IMR-90 (cell line): ENCODE data around the gene ADCY9. TPM values are rescaled to one million over a fixed set of nuclear protein-coding genes. Genes with fewer than 3 reads are reported as not detected.
A peak's percentile ranks its signal among the peaks of the same experiment; 100 is the strongest.

Source experiments
- ATAC-seq: fragments of 200-7000 bp; cut with Tn5 transposase; 2 replicates; pipeline ENCODE4 v1.9.1; 2020; ENCODE audit warnings: low read depth, mild to moderate bottlenecking, moderate library complexity
- BruUV-seq: library from RNA; stranded (reverse); fragments of 400-500 nt; replicated peaks from 2 replicates; lab custom pipeline; 2021; lab: Mats Ljungman, UMichigan
- CTCF ChIA-PET: fragments of 300-600 bp; formaldehyde crosslinking; extraction: SDS; loops from one replicate; lab custom pipeline; 2021; ENCODE audit warnings: antibody characterized with exemption; lab: Yijun Ruan, JAX
- POLR2A ChIA-PET: fragments of 300-600 bp; sonication (Branson Sonifier 250); formaldehyde crosslinking; loops from one replicate; lab custom pipeline; 2022; ENCODE audit warnings: antibody characterized with exemption; ENCODE audit not compliant: unreplicated experiment; lab: Charles Lee
- DNase-seq: peaks from one replicate; pipeline ENCODE4 v3.0.0; 2013
- H2AFZ ChIP-seq: replicated peaks from 2 replicates; pipeline ENCODE3; 2013; ENCODE audit warnings: low read length, mild to moderate bottlenecking; ENCODE audit not compliant: poor library complexity
- H2AK5ac ChIP-seq: 2 replicates; pipeline ENCODE4 v1.6.1; 2013; ENCODE audit warnings: low read depth, low read length, inconsistent platforms
- H2AK9ac ChIP-seq: replicated peaks from 2 replicates; pipeline ENCODE3; 2013; ENCODE audit warnings: mild to moderate bottlenecking, low read depth, low read length, moderate library complexity; ENCODE audit not compliant: poor library complexity
- H2BK120ac ChIP-seq: 2 replicates; pipeline ENCODE4 v1.6.1; 2013; ENCODE audit warnings: low read depth, low read length, inconsistent platforms
- H2BK15ac ChIP-seq: 3 replicates; pipeline ENCODE4 v1.6.1; 2013; ENCODE audit warnings: low read depth, low read length, inconsistent platforms
- H2BK20ac ChIP-seq: 2 replicates; pipeline ENCODE4 v1.6.1; 2013; ENCODE audit warnings: low read depth, mild to moderate bottlenecking, inconsistent platforms, low read length, moderate library complexity
- H2BK5ac ChIP-seq: 2 replicates; pipeline ENCODE4 v1.6.1; 2013; ENCODE audit warnings: mild to moderate bottlenecking, low read depth, low read length, inconsistent platforms; ENCODE audit not compliant: poor library complexity, severe bottlenecking
- H3K14ac ChIP-seq: replicated peaks from 2 replicates; pipeline ENCODE4 v1.6.1; 2013; ENCODE audit warnings: low read depth, low read length, inconsistent platforms
- H3K18ac ChIP-seq: 2 replicates; pipeline ENCODE4 v1.6.1; 2013; ENCODE audit warnings: low read depth, low read length, control low read depth
- H3K23ac ChIP-seq: 2 replicates; pipeline ENCODE4 v1.6.1; 2013; ENCODE audit warnings: low read depth, low read length, inconsistent platforms
- H3K27ac ChIP-seq: 2 replicates; pipeline ENCODE4 v1.5.1; 2013; ENCODE audit warnings: mild to moderate bottlenecking, control low read depth, low read length; ENCODE audit not compliant: insufficient read depth
- H3K27me3 ChIP-seq: 2 replicates; pipeline ENCODE4 v1.6.1; 2013; ENCODE audit warnings: low read length; ENCODE audit not compliant: control insufficient read depth, insufficient read depth
- H3K36me3 ChIP-seq: 2 replicates; pipeline ENCODE4 v1.6.1; 2013; ENCODE audit warnings: low read length, mixed read lengths; ENCODE audit not compliant: control insufficient read depth, insufficient read depth
- H3K4ac ChIP-seq: 2 replicates; pipeline ENCODE4 v1.6.1; 2013; ENCODE audit warnings: low read depth, low read length, inconsistent platforms
- H3K4me1 ChIP-seq: 2 replicates; pipeline ENCODE4 v1.6.1; 2013; ENCODE audit warnings: low read length, mixed read lengths; ENCODE audit not compliant: control insufficient read depth, insufficient read depth
- H3K4me2 ChIP-seq: 2 replicates; pipeline ENCODE4 v1.6.1; 2013; ENCODE audit warnings: low read depth, mild to moderate bottlenecking, control low read depth, low read length, moderate library complexity
- H3K4me3 ChIP-seq: 2 replicates; pipeline ENCODE4 v1.5.1; 2013; ENCODE audit warnings: low read depth, mild to moderate bottlenecking, control low read depth, low read length, moderate library complexity; ENCODE audit not compliant: insufficient read depth
- H3K56ac ChIP-seq: 2 replicates; pipeline ENCODE4 v1.6.1; 2013; ENCODE audit warnings: low read length, inconsistent platforms; ENCODE audit not compliant: insufficient read depth; ENCODE audit errors: extremely low read depth
- H3K79me1 ChIP-seq, 2 experiments: 2 replicates each; pipeline ENCODE4 v1.6.1; 2013; ENCODE audit warnings: low read length in 2 of 2, inconsistent platforms in 1 of 2, low read depth in 1 of 2
- H3K9ac ChIP-seq: 2 replicates; pipeline ENCODE4 v1.6.1; 2013; ENCODE audit warnings: low read depth, low read length, control low read depth
- H3K9me1 ChIP-seq: 2 replicates; pipeline ENCODE4 v1.6.1; 2013; ENCODE audit warnings: low read length, inconsistent platforms; ENCODE audit not compliant: insufficient read depth
- H3K9me3 ChIP-seq: 2 replicates; pipeline ENCODE4 v1.6.1; 2013; ENCODE audit warnings: low read length; ENCODE audit not compliant: control insufficient read depth, insufficient read depth
- H4K20me1 ChIP-seq: 2 replicates; pipeline ENCODE4 v1.6.1; 2013; ENCODE audit warnings: low read length, inconsistent platforms; ENCODE audit not compliant: insufficient read depth
- H4K5ac ChIP-seq: 2 replicates; pipeline ENCODE4 v1.6.1; 2013; ENCODE audit warnings: mild to moderate bottlenecking, low read depth, low read length, control low read depth
- H4K8ac ChIP-seq, 2 experiments: 2 replicates each; pipeline ENCODE4 v1.6.1; 2013; ENCODE audit warnings: low read depth in 2 of 2, low read length in 2 of 2, control low read depth in 1 of 2, inconsistent platforms in 1 of 2
- H4K91ac ChIP-seq: 2 replicates; pipeline ENCODE4 v1.6.1; 2013; ENCODE audit warnings: low read depth, low read length, inconsistent platforms; ENCODE audit not compliant: insufficient read depth
- BHLHE40 ChIP-seq: fragments of 150-350 bp; IDR thresholded peaks from 2 replicates; pipeline ENCODE4 v1.6.1; 2016; ENCODE audit warnings: mild to moderate bottlenecking, low read depth, low read length
- CTCF ChIP-seq: conservative IDR thresholded peaks from 2 replicates; pipeline ENCODE4 v1.5.1; 2012; ENCODE audit warnings: mild to moderate bottlenecking, low read depth, low read length, improper control_type of control experiment
- ELK1 ChIP-seq: fragments of 150-350 bp; IDR thresholded peaks from 2 replicates; pipeline ENCODE4 v1.6.1; 2016; ENCODE audit warnings: low read depth, mild to moderate bottlenecking, low read length, moderate library complexity, borderline replicate concordance
- FOS ChIP-seq: fragments of 150-350 bp; IDR thresholded peaks from 2 replicates; pipeline ENCODE4 v1.6.1; 2016; ENCODE audit warnings: low read depth, low read length
- MAZ ChIP-seq: IDR thresholded peaks from 2 replicates; pipeline ENCODE4 v1.6.1; 2012; ENCODE audit warnings: low read depth, mild to moderate bottlenecking, low read length, improper control_type of control experiment, moderate library complexity, borderline replicate concordance
- MXI1 ChIP-seq: IDR thresholded peaks from 2 replicates; pipeline ENCODE4 v1.6.1; 2012; ENCODE audit warnings: low read depth, mild to moderate bottlenecking, low read length, moderate library complexity, borderline replicate concordance
- NFE2L2 ChIP-seq: fragments of 150-350 bp; IDR thresholded peaks from 2 replicates; pipeline ENCODE4 v1.6.1; 2016; ENCODE audit warnings: low read depth, mild to moderate bottlenecking, low read length
- POLR2A ChIP-seq: IDR thresholded peaks from 2 replicates; pipeline ENCODE4 v1.6.1; 2012; ENCODE audit warnings: mild to moderate bottlenecking, low read depth, low read length
- SMC3 ChIP-seq: fragments of 150-350 bp; IDR thresholded peaks from 2 replicates; pipeline ENCODE4 v1.6.1; 2016; ENCODE audit warnings: low read depth, mild to moderate bottlenecking, antibody characterized with exemption, low read length, moderate library complexity
- WGBS, 2 experiments: methylation state at CpG; one replicate each; pipeline versions ENCODE4 v1.1.5 to v1.1.7; 2013; ENCODE audit warnings: missing lambda C conversion rate in 2 of 2; ENCODE audit not compliant: insufficient read length in 1 of 2; ENCODE audit errors: extremely low coverage in 2 of 2; 5-methylcytosine and 5-hydroxymethylcytosine counted together
- dilution Hi-C: fragments of 300-500 bp; cut with HindIII; formaldehyde crosslinking; loops from one replicate; pipeline ENCODE4 v1.14.3; 2018; ENCODE audit warnings: low sequenced_read_pairs; ENCODE audit not compliant: unreplicated experiment
- in situ Hi-C: fragments of 300-500 bp; cut with MboI; formaldehyde crosslinking; loops from 3 replicates; pipeline ENCODE4 v1.14.3; 2019; ENCODE audit warnings: low sequenced_read_pairs, inconsistent platforms, mixed read lengths
- intact Hi-C: fragments of 100-400 bp; cut with micrococcal nuclease; formaldehyde crosslinking; loops from 2 replicates; pipeline ENCODE4 v1.10.0; 2022
- polyA plus RNA-seq, 3 experiments: library from polyadenylated mRNA; depleted of rRNA; stranded (reverse); fragments of >200 nt; gene quantifications; 2 replicates each; pipeline ENCODE4 v1.2.3, GENCODE V29; 2012; ENCODE audit warnings: low replicate concordance in 1 of 3
- total RNA-seq: library from RNA; depleted of rRNA; stranded (reverse); fragments of >200 nt; gene quantifications from 2 replicates; pipeline ENCODE4 v1.2.3, GENCODE V29; 2012

The ADCY9 gene
- total and polyA plus RNA-seq, 2 of the 4 experiments (the other 2 are of a cell fraction): 5.4 to 12.5 TPM

GRCh38 chr16:4106516-4106915, 9.7 kb downstream of the ADCY9 start:
- peaks cover 47% of the 10 kb centered on the region; the same call in 1 of the 2 replicates for H4K20me1 ChIP-seq
- no peak overlapping the region for H3K4me2 ChIP-seq
- no peak overlapping the region for H3K18ac ChIP-seq
- H3K23ac ChIP-seq: 0 out of 2 replicates have a peak overlapping the region, but pooled peaks have one; percentile 44
- ChIA-PET POLR2A (no interaction called here), CTCF (no interaction called here)
- no peak for DNase-seq
- no peak overlapping the region for H4K5ac ChIP-seq
- no peak overlapping the region for H3K4me3 ChIP-seq
- H3K9ac ChIP-seq: no peak overlapping the region
- TF ChIP-seq CTCF (no peak), FOS (no peak), ELK1 (no peak), POLR2A (no peak), BHLHE40 (no peak), MXI1 (no peak), NFE2L2 (no peak), SMC3 (no peak), MAZ (no peak)
- BruUV-seq: no TSS peak
- H3K9me1 ChIP-seq: peaks cover 19% of the 10 kb centered on the region
- no peak overlapping the region for H2BK15ac ChIP-seq
- H3K4ac ChIP-seq: no peak overlapping the region
- no peak overlapping the region for H2BK120ac ChIP-seq
- peaks cover 14% of the 10 kb centered on the region for H3K36me3 ChIP-seq
- H2AK9ac ChIP-seq: no peak overlapping the region
- no peak overlapping the region for H3K27ac ChIP-seq
- dilution Hi-C loops: no loop called here
- no peak overlapping the region for H2AK5ac ChIP-seq
- H2BK20ac ChIP-seq: no peak overlapping the region
- peaks cover 6% of the 10 kb centered on the region; the same call in 1 of the 2 replicates for H3K4me1 ChIP-seq
- no peak overlapping the region for H2BK5ac ChIP-seq
- peak overlapping the region; percentile 32; the same call in 1 of the 2 replicates for H3K14ac ChIP-seq
- intact Hi-C loops: no loop called here
- H3K27me3 ChIP-seq: no peaks in the 10 kb centered on the region
- peaks cover 29 to 80% of the 10 kb centered on the region in 2 experiments for H3K79me1 ChIP-seq
- H4K8ac ChIP-seq: no peak overlapping the region
- H3K9me3 ChIP-seq: no peaks in the 10 kb centered on the region
- 0 out of 2 replicates have a peak overlapping the region, but pooled peaks have one; percentile 3 for H3K56ac ChIP-seq
- no peak overlapping the region for H4K91ac ChIP-seq
- in situ Hi-C loops: no loop called here
- no CpG with 5 or more reads among the region's 4 CpGs for WGBS, 2 experiments
- H2AFZ ChIP-seq: no peak overlapping the region
- no peak for ATAC-seq
